Aorta (tissue), 5 donors: Measurements from ENCODE around the gene CELF2. TPM values are rescaled to one million over a fixed set of nuclear protein-coding genes. Genes with fewer than 3 reads are reported as not detected.

Source experiments
- ATAC-seq: fragments of 200-7000 bp; cut with Tn5 transposase; one replicate; pipeline ENCODE4 v1.9.1; 2022; ENCODE audit warnings: moderate library complexity; ENCODE audit not compliant: low FRiP score
- DNase-seq, 2 donors: peaks; one replicate each; pipeline ENCODE4 v3.0.0-alpha.2; 2020
- H3K27ac ChIP-seq, 2 donors: one replicate each; pipeline ENCODE4 v1.5.1; 2013; ENCODE audit warnings: low read length in 2 of 2, mild to moderate bottlenecking in 2 of 2, moderate library complexity in 2 of 2, control low read depth in 1 of 2, inconsistent platforms in 1 of 2, low read depth in 1 of 2
- H3K27me3 ChIP-seq, 2 donors: one replicate each; pipeline ENCODE4 v1.6.1; 2013; ENCODE audit warnings: control low read depth in 1 of 2, low read length in 1 of 2, mild to moderate bottlenecking in 1 of 2, moderate library complexity in 1 of 2; ENCODE audit not compliant: insufficient read depth in 2 of 2, control insufficient read depth in 1 of 2
- H3K36me3 ChIP-seq, 2 donors: one replicate each; pipeline ENCODE4 v1.6.1; 2013; ENCODE audit warnings: control low read depth in 1 of 2, low read length in 1 of 2, mild to moderate bottlenecking in 1 of 2; ENCODE audit not compliant: insufficient read depth in 2 of 2, control insufficient read depth in 1 of 2
- H3K4me1 ChIP-seq, 2 donors: one replicate each; pipeline ENCODE4 v1.6.1; 2013; ENCODE audit warnings: low read length in 2 of 2, control low read depth in 1 of 2, mild to moderate bottlenecking in 1 of 2, moderate library complexity in 1 of 2; ENCODE audit not compliant: insufficient read depth in 2 of 2, control insufficient read depth in 1 of 2
- H3K4me3 ChIP-seq, 2 donors: one replicate each; pipeline ENCODE4 v1.5.1; 2013; ENCODE audit warnings: low read length in 2 of 2, control low read depth in 1 of 2, mild to moderate bottlenecking in 1 of 2
- H3K9me3 ChIP-seq: one replicate; pipeline ENCODE4 v1.6.1; 2013; ENCODE audit warnings: mild to moderate bottlenecking, low read length; ENCODE audit not compliant: control insufficient read depth
- WGBS, 2 donors: extraction: QIAGEN DNeasy Blood & Tissue Kit; methylation state at CpG; one replicate each; pipeline ENCODE4 v1.1.7; 2013; 5-methylcytosine and 5-hydroxymethylcytosine counted together
- intact Hi-C, 2 donors: fragments of 100-400 bp; cut with DNase I; formaldehyde crosslinking; loops; one replicate each; pipeline versions ENCODE4 v1.14.2 to v1.15.0; 2022
- polyA plus RNA-seq, 2 donors: library from polyadenylated mRNA; stranded (reverse); fragments of 200-250 nt; gene quantifications; one replicate each; pipeline ENCODE4 v1.2.3, GENCODE V29; 2013
- total RNA-seq, 2 donors: library from RNA; stranded (reverse); fragmentation: NEBNext Ultra II Directional; extraction: Animal tissue kit (Norgen Biotek cat#: 25700); gene quantifications; one replicate each; pipeline ENCODE4 v1.2.1, GENCODE V29; 2021
- donor health status: healthy with polysubstance abuse.
- donor health status: Bipolar disorder and iron deficiency.
- donor health status: DM: no; HTN: no; CAD: no.
- donor health status: DM: no; HTN: no; CAD: no.
- donor health status: DM: yes; HTN: yes; CAD: no.

The CELF2 gene
- total and polyA plus RNA-seq, 4 donors, result 10.9 to 55.4 (median 36.4) TPM

DNA sequence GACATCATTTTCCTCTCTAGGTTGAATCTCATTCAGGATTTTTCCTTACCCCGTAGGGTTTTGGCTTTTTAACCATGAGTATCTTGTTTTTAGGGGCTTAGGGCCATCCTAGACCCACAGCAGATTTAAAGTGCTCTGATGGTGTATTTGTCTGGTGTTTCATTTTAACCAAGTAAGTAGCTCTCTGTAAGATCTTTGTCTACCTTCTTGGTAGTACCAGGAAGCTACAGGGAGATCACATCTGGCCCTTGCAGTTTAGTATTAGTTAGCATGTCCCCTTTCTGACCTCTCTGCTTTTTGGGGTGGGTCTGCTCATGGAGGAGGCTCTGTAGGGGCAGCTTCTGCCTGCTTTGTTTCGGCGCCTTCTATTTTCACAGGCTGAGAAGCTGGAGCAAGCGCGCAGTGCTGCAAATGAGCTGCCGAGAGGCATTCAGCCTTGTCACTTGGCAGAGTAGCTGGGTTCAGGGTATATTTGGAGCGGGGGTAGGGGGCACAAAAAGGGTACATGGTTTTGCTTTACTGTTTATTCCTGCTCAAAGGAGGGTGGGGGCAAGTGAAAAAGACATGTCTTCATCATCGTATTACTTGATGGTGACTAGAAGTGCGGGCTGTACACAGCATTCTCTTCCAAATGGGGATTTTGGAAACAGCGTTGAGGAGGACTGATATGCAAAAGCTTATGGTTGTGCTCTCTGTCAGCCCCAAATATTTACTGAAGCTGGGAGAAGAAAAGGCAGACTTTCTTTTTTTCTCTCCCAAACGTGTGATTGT, 146.3 kb downstream of the CELF2 start:
- no peak overlapping the region for H3K4me3 ChIP-seq
- intact Hi-C loops, result no loop called here
- WGBS, 2 donors, result 61% methylated on average over 11 of the region's 11 CpGs
- no peak for DNase-seq
- no peaks in the 10 kb centered on the region for H3K36me3 ChIP-seq
- ATAC-seq, result no peak
- no peaks in the 10 kb centered on the region for H3K4me1 ChIP-seq
- H3K27ac ChIP-seq, result no peak overlapping the region
- no peaks in the 10 kb centered on the region for H3K9me3 ChIP-seq
- no peaks in the 10 kb centered on the region for H3K27me3 ChIP-seq

DNA sequence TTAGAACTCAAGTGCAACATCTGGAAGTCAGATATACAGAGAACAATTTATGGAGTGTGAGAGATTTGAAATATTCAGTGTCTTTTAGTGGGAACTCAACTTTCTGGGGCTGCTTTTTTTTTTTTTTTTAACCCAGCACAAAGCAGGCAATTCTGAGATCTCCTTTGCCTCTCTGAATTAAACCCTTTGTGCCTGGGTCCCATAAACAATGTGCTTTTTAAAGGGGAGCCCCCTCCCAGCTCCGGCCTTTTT, 146.8 kb downstream of the CELF2 start:
- DNase-seq, result no peak
- Histone ChIP-seq H3K27me3 (no peaks in the 10 kb centered on the region), H3K4me1 (no peaks in the 10 kb centered on the region), H3K36me3 (no peaks in the 10 kb centered on the region), H3K4me3 (no peak overlapping the region), H3K27ac (no peak overlapping the region), H3K9me3 (no peaks in the 10 kb centered on the region)
- no peak for ATAC-seq
- WGBS, 2 donors, result 0% methylated on average over 1 of the region's 1 CpG
- intact Hi-C loops, result no loop called here

DNA sequence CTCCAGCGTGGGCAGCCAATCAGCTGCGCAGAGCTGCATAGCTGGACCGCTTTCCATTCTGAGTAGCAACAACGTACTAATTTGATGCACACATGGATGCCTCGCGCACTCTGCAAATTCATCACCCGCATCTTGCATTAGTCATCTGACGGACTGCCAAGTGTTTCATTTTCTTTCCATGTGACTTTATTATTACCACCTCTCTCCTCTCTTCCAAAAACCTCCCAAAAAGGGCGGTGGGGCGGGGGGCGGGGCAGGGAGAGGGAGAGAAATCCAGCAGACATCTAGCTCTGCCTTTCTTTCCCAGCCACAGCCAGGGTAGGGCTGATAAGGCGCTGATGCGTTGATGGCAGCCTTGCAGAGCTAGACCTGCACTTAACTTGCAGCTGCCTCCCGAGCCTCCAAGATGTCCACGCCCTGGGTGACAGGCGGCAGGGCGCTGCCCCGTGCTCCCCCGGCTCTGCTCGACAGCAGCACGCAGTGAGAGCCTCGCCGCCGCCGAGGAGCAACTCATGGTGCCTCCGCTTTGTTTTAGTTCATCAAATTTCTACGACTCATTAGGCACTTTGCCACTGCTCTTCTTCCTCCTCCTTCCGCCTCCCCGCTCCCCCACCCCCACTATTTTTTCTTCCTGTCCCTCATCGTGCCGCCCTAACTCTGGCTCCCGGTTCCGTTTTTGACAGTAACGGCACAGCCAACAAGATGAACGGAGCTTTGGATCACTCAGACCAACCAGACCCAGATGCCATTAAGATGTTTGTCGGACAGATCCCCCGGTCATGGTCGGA, 147.3 kb downstream of the CELF2 start:
- DNase-seq, result peak; percentile 76 to 83
- peak overlapping the region; percentile 56 to 68 for H3K4me3 ChIP-seq
- peak; percentile 72 for ATAC-seq
- WGBS, 2 donors, result 1% methylated on average over 37 to 38 of the region's 38 CpGs
- intact Hi-C loops, result no loop called here
- H3K27ac ChIP-seq, result no peak overlapping the region
- no peaks in the 10 kb centered on the region for H3K27me3 ChIP-seq
- no peaks in the 10 kb centered on the region for H3K36me3 ChIP-seq
- no peaks in the 10 kb centered on the region for H3K9me3 ChIP-seq
- no peaks in the 10 kb centered on the region for H3K4me1 ChIP-seq

DNA sequence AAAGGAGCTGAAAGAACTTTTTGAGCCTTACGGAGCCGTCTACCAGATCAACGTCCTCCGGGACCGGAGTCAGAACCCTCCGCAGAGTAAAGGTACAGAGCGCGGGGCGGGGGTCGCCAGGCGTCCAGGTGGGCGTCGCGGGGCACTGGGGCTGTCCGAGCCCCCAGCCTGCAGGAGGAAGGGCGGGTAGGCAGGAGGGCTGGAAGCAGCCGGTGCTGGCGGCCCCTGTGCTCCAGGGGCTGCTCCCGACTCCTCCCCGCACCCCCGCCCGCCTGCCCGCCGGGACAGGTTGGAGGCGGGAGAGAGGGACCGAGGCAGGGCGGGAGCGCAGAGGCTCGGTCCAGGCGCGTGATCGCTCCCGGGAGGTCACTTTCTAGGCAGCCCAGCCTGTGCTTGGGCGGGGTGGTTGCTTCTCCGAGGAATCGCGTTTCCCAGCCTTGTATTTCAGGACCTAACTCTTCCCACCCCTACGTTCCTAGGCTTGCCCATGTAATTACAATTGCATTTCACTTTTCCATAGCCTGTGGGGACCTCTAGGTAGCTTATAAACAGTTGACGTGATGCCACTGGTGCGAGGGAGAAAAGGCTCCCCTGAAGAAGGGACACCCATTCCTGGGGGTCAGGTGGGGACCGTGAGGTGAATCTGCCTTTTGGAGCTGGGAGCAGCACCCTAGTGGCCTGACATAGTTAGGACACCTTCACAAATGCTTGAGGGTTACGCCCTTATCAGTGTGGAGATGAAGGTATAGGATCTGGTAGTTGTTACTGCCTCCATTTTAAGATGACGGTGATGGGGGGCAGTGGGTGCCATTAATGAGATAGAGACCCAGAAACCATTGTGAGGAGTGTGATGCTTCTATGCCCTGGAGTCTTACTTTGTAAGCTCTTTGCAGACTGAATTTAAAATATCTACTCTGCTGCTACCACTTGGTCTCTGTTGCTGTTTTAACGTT, 148.2 kb downstream of the CELF2 start:
- WGBS, 2 donors, result 6 to 8% methylated on average over 33 to 44 of the region's 44 CpGs
- ATAC-seq (peak; percentile 82), DNase-seq (peak; percentile 81 to 83)
- Histone ChIP-seq H3K27me3 (no peaks in the 10 kb centered on the region), H3K36me3 (no peaks in the 10 kb centered on the region), H3K4me3 (peak overlapping the region; percentile 56 to 68), H3K27ac (no peak overlapping the region), H3K9me3 (no peaks in the 10 kb centered on the region), H3K4me1 (no peaks in the 10 kb centered on the region)
- intact Hi-C loops, result no loop called here

DNA sequence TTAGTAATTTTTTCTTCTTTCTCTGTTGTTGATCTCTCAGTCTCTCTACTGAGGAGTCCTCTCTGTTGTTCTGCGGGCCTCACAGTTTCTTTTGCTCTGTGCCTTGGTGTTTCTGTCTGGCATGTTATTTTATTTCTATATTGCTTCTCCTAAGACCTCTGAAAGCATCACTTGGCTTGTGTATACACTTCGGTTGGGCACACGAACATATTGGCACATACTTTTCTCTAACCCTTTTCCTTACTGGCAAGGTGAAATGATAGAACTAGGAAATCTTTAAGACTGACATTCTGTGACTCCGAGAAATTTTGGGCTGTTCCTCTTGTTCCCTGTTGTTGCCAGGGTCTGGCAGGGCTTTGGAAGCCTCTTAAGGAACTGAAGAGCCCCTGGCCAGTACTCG, 148.9 kb downstream of the CELF2 start:
- Histone ChIP-seq H3K36me3 (no peaks in the 10 kb centered on the region), H3K4me3 (no peak overlapping the region), H3K9me3 (no peaks in the 10 kb centered on the region), H3K27ac (no peak overlapping the region), H3K4me1 (no peaks in the 10 kb centered on the region), H3K27me3 (no peaks in the 10 kb centered on the region)
- no peak for DNase-seq
- no peak for ATAC-seq
- 64 to 65% methylated on average over 5 of the region's 5 CpGs for WGBS, 2 donors
- intact Hi-C loops, result no loop called here

DNA sequence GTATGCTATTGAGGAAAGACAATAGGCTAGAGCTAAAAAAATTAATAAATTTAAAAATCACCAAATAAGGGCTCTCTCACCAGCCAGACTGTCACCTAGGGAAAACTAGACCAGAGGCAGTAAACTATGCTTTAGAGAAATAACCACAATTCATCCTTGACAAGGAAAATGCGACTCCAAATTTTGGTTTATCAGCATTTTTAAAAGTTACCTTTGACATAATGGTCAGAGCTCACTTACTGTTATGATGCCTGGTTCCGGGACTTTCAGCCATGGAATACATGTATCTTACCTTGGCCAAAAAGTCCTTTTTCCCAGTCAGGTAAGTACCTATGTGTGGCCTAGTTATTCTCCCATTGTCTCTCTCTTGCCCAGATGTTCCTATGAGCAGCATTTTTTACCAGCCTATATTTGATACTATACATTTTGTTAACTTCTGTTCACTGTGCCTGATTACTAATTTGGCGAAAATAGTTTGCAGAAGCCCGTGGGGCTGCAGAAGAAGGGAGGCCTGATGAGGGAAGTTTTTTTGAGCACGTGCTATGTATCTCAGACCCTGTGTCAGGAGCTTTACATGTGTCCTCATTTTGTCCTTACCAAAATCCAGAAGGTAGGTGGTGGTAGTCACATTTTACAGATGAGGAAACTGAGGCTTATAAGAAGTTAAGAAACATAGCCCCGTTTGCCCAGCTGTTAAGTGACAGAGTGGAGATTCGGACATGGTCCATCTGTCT, 149.7 kb downstream of the CELF2 start:
- ATAC-seq, result no peak
- H3K36me3 ChIP-seq, result no peaks in the 10 kb centered on the region

DNA sequence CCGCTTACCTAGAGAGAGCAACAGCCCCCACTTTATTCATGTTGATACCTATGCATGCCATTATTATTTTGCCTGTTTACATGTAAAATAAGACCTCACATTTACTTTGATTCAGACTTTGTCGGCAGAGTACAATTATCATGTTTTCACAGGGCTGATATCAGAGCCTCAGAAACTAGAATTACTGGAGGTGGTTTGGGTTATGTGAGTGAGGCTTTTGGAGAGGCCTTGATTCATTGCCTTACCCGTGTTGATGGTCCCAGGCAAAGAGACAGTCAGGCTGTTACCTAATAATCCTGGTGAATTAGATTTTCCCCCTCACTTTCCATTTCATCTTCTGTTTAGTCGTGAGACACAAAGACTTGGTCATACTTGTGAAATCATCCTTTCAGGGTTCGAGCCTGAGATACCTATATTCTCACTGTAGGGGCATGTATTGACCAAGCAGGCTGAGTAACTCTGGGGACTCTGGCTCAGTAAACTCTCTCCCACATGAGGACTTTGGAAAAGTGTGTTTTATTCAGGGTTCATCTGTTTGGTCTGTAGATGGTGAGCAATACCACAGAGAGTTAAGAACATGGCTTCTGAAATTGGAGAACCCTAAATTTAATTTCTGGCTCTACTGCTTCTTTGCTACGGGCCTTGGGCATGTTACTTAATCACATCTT, 150.9 kb downstream of the CELF2 start:
- H3K36me3 ChIP-seq, result no peaks in the 10 kb centered on the region
- intact Hi-C loops, result no loop called here
- no peak overlapping the region for H3K4me3 ChIP-seq
- no peaks in the 10 kb centered on the region for H3K4me1 ChIP-seq
- no peaks in the 10 kb centered on the region for H3K27me3 ChIP-seq
- WGBS, 2 donors, result 84 to 89% methylated on average over 6 of the region's 6 CpGs
- no peak overlapping the region for H3K27ac ChIP-seq
- H3K9me3 ChIP-seq, result no peaks in the 10 kb centered on the region
- DNase-seq (no peak), ATAC-seq (no peak)

More for the DNA sequence above, 149.7 kb downstream of the CELF2 start:
- DNase-seq, result no peak
- no peak overlapping the region for H3K4me3 ChIP-seq
- H3K9me3 ChIP-seq, result no peaks in the 10 kb centered on the region
- H3K27ac ChIP-seq, result no peak overlapping the region
- H3K4me1 ChIP-seq, result no peaks in the 10 kb centered on the region
- no peaks in the 10 kb centered on the region for H3K27me3 ChIP-seq
- WGBS, 2 donors, result 91 to 95% methylated on average over 7 of the region's 7 CpGs
- intact Hi-C loops, result no loop called here

DNA sequence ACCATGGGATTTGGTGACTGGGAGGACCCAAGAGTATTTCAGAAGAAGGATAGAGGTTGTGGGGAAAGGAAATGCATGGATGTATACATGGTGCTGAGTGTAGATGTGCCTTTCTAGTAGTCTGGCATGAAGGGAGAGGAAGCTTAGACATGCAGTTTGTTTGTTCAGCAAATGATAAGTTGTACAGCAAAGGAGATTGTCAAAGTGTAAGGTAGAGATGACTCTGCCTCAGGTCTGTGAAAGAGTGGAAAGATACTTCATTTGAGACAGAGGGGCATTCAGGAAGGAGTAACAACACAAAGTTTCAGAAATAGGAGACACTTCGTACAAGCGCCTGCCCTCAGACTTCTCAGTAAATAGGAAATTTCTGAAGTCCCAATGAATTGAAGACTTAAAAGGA, 152.3 kb downstream of the CELF2 start:
- intact Hi-C loops, result no loop called here
- Histone ChIP-seq H3K4me1 (no peaks in the 10 kb centered on the region), H3K36me3 (no peaks in the 10 kb centered on the region), H3K27me3 (no peaks in the 10 kb centered on the region), H3K4me3 (no peak overlapping the region), H3K9me3 (no peaks in the 10 kb centered on the region), H3K27ac (no peak overlapping the region)
- ATAC-seq, result no peak
- DNase-seq, result no peak
- 92 to 97% methylated on average over 2 of the region's 2 CpGs for WGBS, 2 donors
